ENCODE measurements around the gene FGD6. TPM values are rescaled to one million over a fixed set of nuclear protein-coding genes. Genes with fewer than 3 reads are reported as not detected.

Gene FGD6
- total and polyA plus RNA-seq, 2 donors (not counting 1 experiment from before 2014, with no cell fraction given) = 1.2 to 8.4 TPM

- ATAC-seq (ENCODE audit: low read depth) (no peak), DNase-seq (no peak)
- Histone ChIP-seq H3K9me3 (ENCODE audit: control extremely low read depth in 1 of 3, control insufficient read depth in 2 of 3, insufficient read depth in 1 of 3, low read length in 2 of 3) (no peaks in the 10 kb centered on the region), H3K4me1 (ENCODE audit: control insufficient read depth in 2 of 2, insufficient read depth in 2 of 2, low read length in 2 of 2) (peaks cover 11% of the 10 kb centered on the region in 2 donors), H3K9ac (ENCODE audit: low read length) (no peak overlapping the region), H3K4me2 (replicated peaks; ENCODE audit: low read depth, low read length, poor library complexity, severe bottlenecking) (no peak overlapping the region), H3K27ac (ENCODE audit: low read length in 2 of 2) (no peak overlapping the region), H3K79me2 (ENCODE audit: control insufficient read depth, insufficient read depth, low read length) (peaks cover 18% of the 10 kb centered on the region), H2AFZ (ENCODE audit: insufficient read depth, low read depth, low read length, poor library complexity, severe bottlenecking) (no peak overlapping the region), H4K20me1 (ENCODE audit: control insufficient read depth, insufficient read depth, low read length, poor library complexity, severe bottlenecking) (no peaks in the 10 kb centered on the region), H3K36me3 (replicated peaks in 1 of 2; ENCODE audit: control extremely low read depth in 1 of 2, control insufficient read depth in 1 of 2, extremely low read depth in 1 of 2, insufficient read depth in 2 of 2, low read length in 1 of 2) (no peaks in the 10 kb centered on the region), H3K4me3 (ENCODE audit: control extremely low read depth in 1 of 5, extremely low read depth in 1 of 5, insufficient read depth in 1 of 5, low read depth in 2 of 5, low read length in 4 of 5) (no peak overlapping the region), H3K27me3 (replicated peaks in 1 of 4; ENCODE audit: control extremely low read depth in 1 of 4, control insufficient read depth in 3 of 4, insufficient read depth in 4 of 4, low read length in 3 of 4) (no peaks in the 10 kb centered on the region)
- Mint-ChIP-seq H3K4me3 (peak overlapping the region; percentile 14), H3K9me3 (ENCODE audit: insufficient read depth) (no peaks in the 10 kb centered on the region), H3K27me3 (no peaks in the 10 kb centered on the region), H3K27ac (no peak overlapping the region), H3K4me1 (peaks cover 27% of the 10 kb centered on the region)
- ChIA-PET CTCF (interaction anchor here (1.1 to 2.3 kb wide), 3 partner anchors 13 to 67 kb away, joined by 4 to 7 read pairs (median 5); no protein-coding TSS in a partner anchor), POLR2A (interaction anchor here (0.7 to 1.0 kb wide), 3 partner anchors 10 to 18 kb away, joined by 3 to 8 read pairs (median 6); no protein-coding TSS in a partner anchor)
- intact Hi-C loops (cut with micrococcal nuclease) = loop anchor here (10.0 kb wide), 1 partner anchor 340 kb away; no protein-coding TSS in a partner anchor
- TF ChIP-seq, protein P1, sequence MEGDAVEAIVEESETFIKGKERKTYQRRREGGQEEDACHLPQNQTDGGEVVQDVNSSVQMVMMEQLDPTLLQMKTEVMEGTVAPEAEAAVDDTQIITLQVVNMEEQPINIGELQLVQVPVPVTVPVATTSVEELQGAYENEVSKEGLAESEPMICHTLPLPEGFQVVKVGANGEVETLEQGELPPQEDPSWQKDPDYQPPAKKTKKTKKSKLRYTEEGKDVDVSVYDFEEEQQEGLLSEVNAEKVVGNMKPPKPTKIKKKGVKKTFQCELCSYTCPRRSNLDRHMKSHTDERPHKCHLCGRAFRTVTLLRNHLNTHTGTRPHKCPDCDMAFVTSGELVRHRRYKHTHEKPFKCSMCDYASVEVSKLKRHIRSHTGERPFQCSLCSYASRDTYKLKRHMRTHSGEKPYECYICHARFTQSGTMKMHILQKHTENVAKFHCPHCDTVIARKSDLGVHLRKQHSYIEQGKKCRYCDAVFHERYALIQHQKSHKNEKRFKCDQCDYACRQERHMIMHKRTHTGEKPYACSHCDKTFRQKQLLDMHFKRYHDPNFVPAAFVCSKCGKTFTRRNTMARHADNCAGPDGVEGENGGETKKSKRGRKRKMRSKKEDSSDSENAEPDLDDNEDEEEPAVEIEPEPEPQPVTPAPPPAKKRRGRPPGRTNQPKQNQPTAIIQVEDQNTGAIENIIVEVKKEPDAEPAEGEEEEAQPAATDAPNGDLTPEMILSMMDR (IDR thresholded peaks at IDR 0.05) = no peak
- TF ChIP-seq EZH2 (IDR thresholded peaks at IDR 0.05; ENCODE audit: borderline replicate concordance, insufficient read depth, low read depth, low read length, poor library complexity, severe bottlenecking) = no peak
- WGBS (ENCODE audit: insufficient coverage) = 71% methylated on average over 3 of the region's 3 CpGs
Observed at GRCh38 chr12:95214466-95214865, 2.8 kb downstream of the FGD6 start.

- Mint-ChIP-seq H3K27ac (no peak overlapping the region), H3K4me3 (peak overlapping the region; percentile 46), H3K9me3 (ENCODE audit: insufficient read depth) (no peaks in the 10 kb centered on the region), H3K4me1 (peaks cover 22% of the 10 kb centered on the region), H3K27me3 (no peaks in the 10 kb centered on the region)
- Histone ChIP-seq H4K20me1 (ENCODE audit: control insufficient read depth, insufficient read depth, low read length, poor library complexity, severe bottlenecking) (no peaks in the 10 kb centered on the region), H3K9me3 (ENCODE audit: control extremely low read depth in 1 of 3, control insufficient read depth in 2 of 3, insufficient read depth in 1 of 3, low read length in 2 of 3) (no peaks in the 10 kb centered on the region), H3K4me1 (ENCODE audit: control insufficient read depth in 2 of 2, insufficient read depth in 2 of 2, low read length in 2 of 2) (peaks cover 10% of the 10 kb centered on the region in 2 donors), H2AFZ (ENCODE audit: insufficient read depth, low read depth, low read length, poor library complexity, severe bottlenecking) (no peak overlapping the region), H3K27ac (ENCODE audit: low read length in 2 of 2) (no peak overlapping the region), H3K9ac (ENCODE audit: low read length) (no peak overlapping the region), H3K4me2 (replicated peaks; ENCODE audit: low read depth, low read length, poor library complexity, severe bottlenecking) (no peak overlapping the region), H3K27me3 (replicated peaks in 1 of 4; ENCODE audit: control extremely low read depth in 1 of 4, control insufficient read depth in 3 of 4, insufficient read depth in 4 of 4, low read length in 3 of 4) (no peaks in the 10 kb centered on the region), H3K4me3 (ENCODE audit: control extremely low read depth in 1 of 5, extremely low read depth in 1 of 5, insufficient read depth in 1 of 5, low read depth in 2 of 5, low read length in 4 of 5) (no peak overlapping the region), H3K79me2 (ENCODE audit: control insufficient read depth, insufficient read depth, low read length) (peaks cover 13% of the 10 kb centered on the region), H3K36me3 (replicated peaks in 1 of 2; ENCODE audit: control extremely low read depth in 1 of 2, control insufficient read depth in 1 of 2, extremely low read depth in 1 of 2, insufficient read depth in 2 of 2, low read length in 1 of 2) (no peaks in the 10 kb centered on the region)
- intact Hi-C loops (cut with micrococcal nuclease) = loop anchor here (10.0 kb wide), 1 partner anchor 339 kb away; no protein-coding TSS in a partner anchor
- WGBS (ENCODE audit: insufficient coverage) = 45% methylated on average over 1 of the region's 1 CpG
- TF ChIP-seq EZH2 (IDR thresholded peaks at IDR 0.05; ENCODE audit: borderline replicate concordance, insufficient read depth, low read depth, low read length, poor library complexity, severe bottlenecking) = no peak
- TF ChIP-seq, protein P1 (IDR thresholded peaks at IDR 0.05) = no peak
- DNase-seq = no peak
- no peak for ATAC-seq (ENCODE audit: low read depth)
- ChIA-PET POLR2A (interaction anchor here (0.7 kb wide), 1 partner anchor 17 kb away, joined by 3 read pairs; no protein-coding TSS in a partner anchor), CTCF (interaction anchor here (1.1 to 2.3 kb wide), 2 partner anchors 12 to 66 kb away, joined by 4 to 7 read pairs; no protein-coding TSS in a partner anchor)
Observed at GRCh38 chr12:95213928-95214327, 3.3 kb downstream of the FGD6 start.
